HepG2 (cell line): Measurements from ENCODE around the gene TIRAP. TPM values are rescaled to one million over a fixed set of nuclear protein-coding genes. Genes with fewer than 3 reads are reported as not detected.

Source experiments
- BRCA1 ChIP-seq: sonication (generic); formaldehyde crosslinking; IDR thresholded peaks from 2 replicates; pipeline ENCODE4 v1.4.0; 2020; ENCODE audit warnings: missing genetic modification reagents
- FOSL1 ChIP-seq: sonication (generic); formaldehyde crosslinking; IDR thresholded peaks from 2 replicates; pipeline ENCODE4 v1.9.0; 2021; ENCODE audit warnings: missing genetic modification reagents, borderline replicate concordance
- FOXA1 ChIP-seq, 2 experiments: fragments of 450-650 bp in 1 of 2; sonication (generic) in 1 of 2; formaldehyde crosslinking in 1 of 2; IDR thresholded peaks; 2 replicates each; pipeline versions ENCODE4 v1.4.0 to v1.6.1; 2016 to 2020; ENCODE audit warnings: missing genetic modification reagents in 1 of 2
- FOXA3 ChIP-seq: IDR thresholded peaks from 2 replicates; pipeline ENCODE4 v1.6.1; 2016; ENCODE audit warnings: missing genetic modification reagents, missing compliant biosample characterization
- IRX3 ChIP-seq: sonication (generic); formaldehyde crosslinking; IDR thresholded peaks from 2 replicates; pipeline ENCODE4 v1.8.1; 2023; ENCODE audit warnings: mild to moderate bottlenecking, low read depth, missing genetic modification reagents, borderline replicate concordance
- JUNB ChIP-seq: sonication (generic); formaldehyde crosslinking; IDR thresholded peaks from 2 replicates; pipeline ENCODE4 v1.8.0; 2022; ENCODE audit warnings: missing genetic modification reagents, mild to moderate bottlenecking, borderline replicate concordance
- KDM3A ChIP-seq: IDR thresholded peaks from 2 replicates; pipeline ENCODE4 v1.6.1; 2018; ENCODE audit warnings: low read depth, missing compliant biosample characterization
- MED1 ChIP-seq: sonication (generic); formaldehyde crosslinking; IDR thresholded peaks from 2 replicates; pipeline ENCODE4 v1.4.0; 2020; ENCODE audit warnings: missing genetic modification reagents
- MTA1 ChIP-seq: sonication (generic); formaldehyde crosslinking; IDR thresholded peaks from 2 replicates; pipeline ENCODE4 v1.4.0; 2020; ENCODE audit warnings: missing genetic modification reagents, mild to moderate bottlenecking, borderline replicate concordance
- MYNN ChIP-seq: sonication (generic); formaldehyde crosslinking; IDR thresholded peaks from 2 replicates; pipeline ENCODE4 v1.4.0; 2020; ENCODE audit warnings: mild to moderate bottlenecking, low read depth, missing genetic modification reagents
- NPAS2 ChIP-seq: sonication (generic); formaldehyde crosslinking; IDR thresholded peaks from 2 replicates; pipeline ENCODE4 v1.8.0; 2022; ENCODE audit warnings: mild to moderate bottlenecking, missing genetic modification reagents, borderline replicate concordance
- NR2F6 ChIP-seq, 2 experiments: IDR thresholded peaks; 2 replicates each; pipeline ENCODE4 v1.6.1; 2016; ENCODE audit warnings: antibody characterized with exemption in 1 of 2, mild to moderate bottlenecking in 1 of 2
- POLR2AphosphoS5 ChIP-seq: IDR thresholded peaks from 2 replicates; pipeline ENCODE4 v1.6.1; 2012; ENCODE audit warnings: low read depth, low read length
- PRMT3 ChIP-seq: sonication (generic); formaldehyde crosslinking; IDR thresholded peaks from 2 replicates; pipeline ENCODE4 v1.8.1; 2022; ENCODE audit warnings: low read depth, mild to moderate bottlenecking, moderate library complexity, missing genetic modification reagents, borderline replicate concordance
- SAP130 ChIP-seq: IDR thresholded peaks from 2 replicates; pipeline ENCODE4 v1.6.1; 2016; ENCODE audit warnings: low read depth
- SOX13 ChIP-seq, 3 experiments: fragments of 450-650 bp in 1 of 3; sonication (generic) in 1 of 3; formaldehyde crosslinking in 1 of 3; IDR thresholded peaks in 2 of 3; conservative IDR thresholded peaks in 1 of 3; 2 replicates each; pipeline versions ENCODE4 v1.5.0 to v1.6.1; 2016 to 2020; ENCODE audit warnings: antibody characterized with exemption in 1 of 3, mild to moderate bottlenecking in 1 of 3, missing compliant biosample characterization in 1 of 3, missing genetic modification reagents in 1 of 3, moderate library complexity in 1 of 3
- SP1 ChIP-seq, 2 experiments: fragments of 450-650 bp in 1 of 2; sonication (generic) in 1 of 2; formaldehyde crosslinking in 1 of 2; IDR thresholded peaks; 2 replicates each; pipeline versions ENCODE4 v1.4.0 to v1.6.1; 2016 to 2020; ENCODE audit warnings: missing genetic modification reagents in 1 of 2
- TOE1 ChIP-seq: sonication (generic); formaldehyde crosslinking; IDR thresholded peaks from 2 replicates; pipeline ENCODE4 v1.4.0; 2020; ENCODE audit warnings: mild to moderate bottlenecking, missing genetic modification reagents
- ZBTB1 ChIP-seq: sonication (generic); formaldehyde crosslinking; IDR thresholded peaks from 2 replicates; pipeline ENCODE4 v1.4.0; 2020; ENCODE audit warnings: missing genetic modification reagents, borderline replicate concordance
- ZEB1 ChIP-seq: IDR thresholded peaks from 2 replicates; pipeline ENCODE4 v1.6.1; 2012; ENCODE audit warnings: mild to moderate bottlenecking, low read depth, inconsistent platforms; ENCODE audit not compliant: insufficient replicate concordance
- ZFP37 ChIP-seq: sonication (generic); formaldehyde crosslinking; IDR thresholded peaks from 2 replicates; pipeline ENCODE4 v1.4.0; 2020; ENCODE audit warnings: missing genetic modification reagents, borderline replicate concordance
- ZNF367 ChIP-seq: sonication (generic); formaldehyde crosslinking; IDR thresholded peaks from 2 replicates; pipeline ENCODE4 v1.4.0; 2020; ENCODE audit warnings: missing genetic modification reagents, borderline replicate concordance
- ZNF672 ChIP-seq: sonication (generic); formaldehyde crosslinking; IDR thresholded peaks from 2 replicates; pipeline ENCODE4 v1.8.1; 2022; ENCODE audit warnings: missing genetic modification reagents
- ZNF746 ChIP-seq: sonication (generic); formaldehyde crosslinking; IDR thresholded peaks from 2 replicates; pipeline ENCODE4 v1.8.0; 2022; ENCODE audit warnings: mild to moderate bottlenecking, missing genetic modification reagents
- ZZZ3 ChIP-seq: sonication (generic); formaldehyde crosslinking; IDR thresholded peaks from 2 replicates; pipeline ENCODE4 v1.4.0; 2020; ENCODE audit warnings: missing genetic modification reagents, mild to moderate bottlenecking, borderline replicate concordance
- polyA plus RNA-seq, 8 experiments: library from polyadenylated mRNA; depleted of rRNA in 3 of 8; stranded (reverse) in 7 of 8; unstranded in 1 of 8; fragments of >200 nt; fragmentation: Illumina TruSeq in 4 of 8; extraction: Trizol in 4 of 8; gene quantifications; 2 replicates each; pipeline versions ENCODE4 v1.2.1 to v1.2.3, GENCODE V29; 2011 to 2016; ENCODE audit warnings: low read depth in 4 of 8, missing spikeins in 1 of 8, mixed read lengths in 1 of 8; ENCODE audit not compliant: insufficient read depth in 1 of 8
- total RNA-seq, 5 experiments: library from RNA; depleted of rRNA; stranded (reverse); fragments of >200 nt; fragmentation: Illumina TruSeq; extraction: Trizol; gene quantifications; 2 replicates each; pipeline ENCODE4 v1.2.3, GENCODE V29; 2016; ENCODE audit warnings: low read depth in 1 of 5
- TF ChIP-seq, protein P1 (sequence below): IDR thresholded peaks from 2 replicates; pipeline ENCODE4 v1.6.1; 2016; ENCODE audit warnings: missing biosample characterization, missing genetic modification reagents, low read depth
- TF ChIP-seq, protein P2 (sequence below): sonication (generic); formaldehyde crosslinking; IDR thresholded peaks from 2 replicates; pipeline ENCODE4 v1.4.0; 2020; ENCODE audit warnings: missing genetic modification reagents; ENCODE audit errors: not compliant biosample characterization
- TF ChIP-seq, protein P3 (sequence below): sonication (generic); formaldehyde crosslinking; IDR thresholded peaks from 2 replicates; pipeline ENCODE4 v1.4.0; 2020; ENCODE audit warnings: mild to moderate bottlenecking, missing genetic modification reagents

TIRAP gene
- total and polyA plus RNA-seq, 2 of the 13 experiments (the other 11 are each of a cell fraction or from before 2014, with no cell fraction given): 5.4 to 5.7 TPM

DNA sequence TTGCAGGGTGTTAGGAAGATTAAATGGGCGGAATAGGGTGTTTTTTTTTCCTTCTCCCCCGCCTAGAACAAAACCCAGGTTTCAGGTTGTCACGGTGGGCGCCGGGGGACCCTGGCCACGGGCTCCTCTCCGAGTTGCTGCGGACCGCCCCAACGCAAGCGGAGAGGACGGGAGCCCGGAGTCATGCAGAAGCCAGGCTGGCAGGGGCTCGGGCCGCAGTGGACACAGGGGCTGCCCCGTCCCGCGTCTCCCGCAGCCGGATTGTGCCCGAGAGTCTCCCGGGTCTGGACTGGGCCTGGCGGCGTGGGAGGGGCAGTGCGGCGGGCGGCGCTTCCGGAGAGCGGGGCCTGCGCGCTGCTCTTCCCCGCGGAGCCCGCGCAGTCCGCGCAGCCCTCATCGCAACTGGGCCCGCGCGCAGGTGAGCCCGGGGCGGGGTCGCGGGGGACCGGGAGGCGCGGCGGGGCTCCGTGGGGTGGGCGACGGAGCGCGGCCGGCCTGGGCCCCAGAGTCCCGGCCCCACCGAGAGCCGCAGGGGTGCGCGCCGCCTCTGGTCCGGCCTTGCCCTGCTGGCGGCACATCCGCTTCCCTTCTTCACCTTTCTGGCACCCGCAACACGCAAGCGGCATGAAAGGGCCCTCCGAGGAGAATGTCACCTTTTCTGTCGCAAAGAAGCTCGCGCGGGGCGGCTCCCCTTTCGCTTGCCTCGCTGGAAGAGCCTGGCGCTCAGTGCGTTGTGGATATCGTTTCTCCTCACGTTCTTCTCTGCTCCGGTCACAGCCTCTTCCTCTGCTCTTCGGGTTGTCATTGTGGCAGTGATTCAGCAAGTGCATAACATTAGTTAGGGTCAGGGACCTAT is at the start of gene TIRAP (continued):
- TF ChIP-seq ZNF367 (CRISPR knock-in tag) (no peak; the same call in 1 of the 2 replicates), MED1 (peak; percentile 57), TOE1 (CRISPR knock-in tag) (no peak), JUNB (CRISPR knock-in tag) (no peak), MYNN (no peak), FOSL1 (CRISPR knock-in tag) (no peak), POLR2AphosphoS5 (peak; percentile 79), ZZZ3 (CRISPR knock-in tag) (no peak), ZNF672 (CRISPR knock-in tag) (0 out of 2 replicates have a peak, but pooled peaks have one; percentile 62), ZFP37 (CRISPR knock-in tag) (no peak), PRMT3 (CRISPR knock-in tag) (no peak), BRCA1 (CRISPR knock-in tag) (peak; percentile 51; the same call in 1 of the 2 replicates), SOX13 (IDR thresholded peaks at IDR 0.05) (0 out of 2 replicates have a peak, but pooled peaks have one; percentile 14), SOX13 (CRISPR knock-in tag; conservative IDR thresholded peaks at IDR 0.05 in 1 of 2, IDR thresholded peaks at IDR 0.05 in 1 of 2) (no peak; a peak in 1 of 4 replicates), NR2F6 (IDR thresholded peaks at IDR 0.05) (no peak), NR2F6 (CRISPR knock-in tag; IDR thresholded peaks at IDR 0.05) (no peak), ZEB1 (no peak), SP1 (IDR thresholded peaks at IDR 0.05) (no peak), SP1 (CRISPR knock-in tag; IDR thresholded peaks at IDR 0.05) (no peak), FOXA3 (CRISPR knock-in tag) (peak; percentile 21; the same call in 1 of the 2 replicates), IRX3 (no peak), FOXA1 (IDR thresholded peaks at IDR 0.05) (no peak), FOXA1 (CRISPR knock-in tag; IDR thresholded peaks at IDR 0.05) (0 out of 2 replicates have a peak, but pooled peaks have one; percentile 13), NPAS2 (no peak), SAP130 (peak; percentile 67), KDM3A (CRISPR knock-in tag) (no peak), ZBTB1 (CRISPR knock-in tag) (no peak), MTA1 (CRISPR knock-in tag) (no peak), ZNF746 (no peak; the same call in 1 of the 2 replicates)
- TF ChIP-seq, protein P1, sequence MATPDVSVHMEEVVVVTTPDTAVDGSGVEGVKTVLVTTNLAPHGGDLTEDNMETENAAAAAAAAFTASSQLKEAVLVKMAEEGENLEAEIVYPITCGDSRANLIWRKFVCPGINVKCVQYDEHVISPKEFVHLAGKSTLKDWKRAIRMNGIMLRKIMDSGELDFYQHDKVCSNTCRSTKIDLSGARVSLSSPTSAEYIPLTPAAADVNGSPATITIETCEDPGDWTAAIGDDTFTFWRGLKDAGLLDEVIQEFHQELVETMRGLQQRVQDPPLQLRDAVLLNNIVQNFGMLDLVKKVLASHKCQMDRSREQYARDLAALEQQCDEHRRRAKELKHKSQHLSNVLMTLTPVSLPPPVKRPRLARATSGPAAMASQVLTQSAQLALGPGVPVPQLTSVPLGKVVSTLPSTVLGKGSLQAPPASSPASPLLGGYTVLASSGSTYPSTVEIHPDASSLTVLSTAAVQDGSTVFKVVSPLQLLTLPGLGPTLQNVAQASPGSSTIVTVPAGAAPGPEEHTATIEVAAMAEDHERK: no peak
- TF ChIP-seq, protein P2, sequence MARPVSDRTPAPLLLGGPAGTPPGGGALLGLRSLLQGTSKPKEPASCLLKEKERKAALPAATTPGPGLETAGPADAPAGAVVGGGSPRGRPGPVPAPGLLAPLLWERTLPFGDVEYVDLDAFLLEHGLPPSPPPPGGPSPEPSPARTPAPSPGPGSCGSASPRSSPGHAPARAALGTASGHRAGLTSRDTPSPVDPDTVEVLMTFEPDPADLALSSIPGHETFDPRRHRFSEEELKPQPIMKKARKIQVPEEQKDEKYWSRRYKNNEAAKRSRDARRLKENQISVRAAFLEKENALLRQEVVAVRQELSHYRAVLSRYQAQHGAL (CRISPR knock-in tag): no peak
- TF ChIP-seq, protein P3, sequence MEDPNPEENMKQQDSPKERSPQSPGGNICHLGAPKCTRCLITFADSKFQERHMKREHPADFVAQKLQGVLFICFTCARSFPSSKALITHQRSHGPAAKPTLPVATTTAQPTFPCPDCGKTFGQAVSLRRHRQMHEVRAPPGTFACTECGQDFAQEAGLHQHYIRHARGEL (CRISPR knock-in tag): no peak
